HepG2 (cell line): Measurements from ENCODE around the gene FCRLA. TPM values are rescaled to one million over a fixed set of nuclear protein-coding genes. Genes with fewer than 3 reads are reported as not detected.

Experiments used
- ATAC-seq: fragments of 200-7000 bp; cut with Tn5 transposase; 3 replicates; pipeline ENCODE4 v1.9.1; 2020; ENCODE audit warnings: mild to moderate bottlenecking, moderate library complexity
- BruUV-seq: library from RNA; stranded (reverse); fragments of 400-500 nt; replicated peaks from 2 replicates; lab custom pipeline; 2021; lab: Mats Ljungman, UMichigan
- CTCF ChIA-PET: fragments of 300-600 bp; formaldehyde crosslinking; extraction: SDS; loops from one replicate; lab custom pipeline; 2021; ENCODE audit warnings: low total read pairs, inconsistent platforms, low intra/inter-chr PET ratio; lab: Yijun Ruan, JAX
- POLR2A ChIA-PET: fragments of 350-600 bp; sonication (Branson Sonifier 250); formaldehyde crosslinking; loops from one replicate; lab custom pipeline; 2020; ENCODE audit warnings: antibody characterized with exemption, inconsistent platforms; lab: Yijun Ruan, JAX
- DNase-seq: peaks from one replicate; pipeline ENCODE4 v3.0.0-alpha.2; 2015; ENCODE audit warnings: low spot score
- FAIRE-seq: peaks from 3 replicates; lab custom pipeline; 2011; peaks lifted over from hg19 to GRCh38; lab: Jason Lieb, UNC
- H2AFZ ChIP-seq: one replicate; pipeline ENCODE4 v1.6.1; 2011; ENCODE audit warnings: low read length, inconsistent platforms
- H3K27ac ChIP-seq: fragments of 300-600 bp; 3 replicates; pipeline ENCODE4 v1.8.0; 2011; ENCODE audit warnings: mixed run types, mild to moderate bottlenecking, mixed read lengths, low read length, inconsistent platforms; ENCODE audit not compliant: insufficient read depth; ENCODE audit errors: extremely low read length
- H3K27me3 ChIP-seq, 2 experiments: fragments of 200-600 bp in 1 of 2; 2 replicates in 1 of 2; 3 replicates in 1 of 2; pipeline versions ENCODE4 v1.6.0 to v1.8.0; 2011; ENCODE audit warnings: low read length in 2 of 2, mild to moderate bottlenecking in 2 of 2, moderate library complexity in 2 of 2, inconsistent platforms in 1 of 2; ENCODE audit not compliant: insufficient read depth in 2 of 2, control insufficient read depth in 1 of 2
- H3K36me3 ChIP-seq, 2 experiments: fragments of 200-600 bp in 1 of 2; replicated peaks in 1 of 2; 2 replicates in 1 of 2; 3 replicates in 1 of 2; pipeline versions ENCODE4 v1.5.1 to v1.8.0; 2011; ENCODE audit warnings: low read length in 2 of 2, inconsistent platforms in 1 of 2; ENCODE audit not compliant: insufficient read depth in 2 of 2, control insufficient read depth in 1 of 2
- H3K4me1 ChIP-seq: 2 replicates; pipeline ENCODE4 v1.5.1; 2012; ENCODE audit warnings: low read length, inconsistent platforms; ENCODE audit not compliant: insufficient read depth
- H3K4me2 ChIP-seq: 2 replicates; pipeline ENCODE4 v1.6.0; 2011; ENCODE audit warnings: low read depth, low read length, inconsistent platforms
- H3K4me3 ChIP-seq, 3 experiments: fragments of 200-600 bp in 1 of 3; sonication (generic), shearing (Covaris generic) in 1 of 3; replicated peaks in 1 of 3; 2 replicates each; pipeline ENCODE4 v1.5.1; 2011 to 2016; ENCODE audit warnings: low read length in 3 of 3, inconsistent platforms in 2 of 3, low read depth in 2 of 3, mild to moderate bottlenecking in 2 of 3, control low read depth in 1 of 3, mixed read lengths in 1 of 3; ENCODE audit not compliant: insufficient read depth in 1 of 3
- H3K79me2 ChIP-seq: one replicate; pipeline ENCODE4 v1.6.1; 2011; ENCODE audit warnings: low read length, inconsistent platforms; ENCODE audit not compliant: insufficient read depth
- H3K9ac ChIP-seq: 2 replicates; pipeline ENCODE4 v1.6.0; 2011; ENCODE audit warnings: mild to moderate bottlenecking, low read depth, low read length, inconsistent platforms; ENCODE audit not compliant: insufficient read depth
- H3K9me3 ChIP-seq: 2 replicates; pipeline ENCODE4 v1.5.1; 2012; ENCODE audit warnings: mild to moderate bottlenecking, low read length
- H4K20me1 ChIP-seq: 2 replicates; pipeline ENCODE4 v1.6.0; 2011; ENCODE audit warnings: inconsistent platforms, mild to moderate bottlenecking, low read length, moderate library complexity; ENCODE audit not compliant: insufficient read depth
- FOXO1 ChIP-seq: sonication (generic); formaldehyde crosslinking; IDR thresholded peaks from 2 replicates; pipeline ENCODE4 v1.4.0; 2020; ENCODE audit warnings: missing genetic modification reagents
- HES4 ChIP-seq: sonication (generic); formaldehyde crosslinking; IDR thresholded peaks from 2 replicates; pipeline ENCODE4 v1.9.0; 2021; ENCODE audit warnings: mild to moderate bottlenecking, missing genetic modification reagents, borderline replicate concordance
- LCORL ChIP-seq, 2 experiments: fragments of 450-650 bp in 1 of 2; sonication (generic) in 1 of 2; formaldehyde crosslinking in 1 of 2; IDR thresholded peaks; 2 replicates each; pipeline versions ENCODE4 v1.5.0 to v1.6.1; 2017 to 2020; ENCODE audit warnings: antibody characterized with exemption in 1 of 2, missing genetic modification reagents in 1 of 2
- NR2C2 ChIP-seq: sonication (generic); formaldehyde crosslinking; IDR thresholded peaks from 2 replicates; pipeline ENCODE4 v1.4.0; 2020; ENCODE audit warnings: missing genetic modification reagents, mild to moderate bottlenecking, moderate library complexity, borderline replicate concordance
- PITX1 ChIP-seq: sonication (generic); formaldehyde crosslinking; IDR thresholded peaks from 2 replicates; pipeline ENCODE4 v1.5.1; 2020; ENCODE audit warnings: mild to moderate bottlenecking, missing genetic modification reagents
- POLR2AphosphoS5 ChIP-seq: IDR thresholded peaks from 2 replicates; pipeline ENCODE4 v1.6.1; 2012; ENCODE audit warnings: low read depth, low read length
- SATB2 ChIP-seq: sonication (generic); formaldehyde crosslinking; IDR thresholded peaks from 2 replicates; pipeline ENCODE4 v1.5.0; 2020; ENCODE audit warnings: missing genetic modification reagents
- ZNF235 ChIP-seq: sonication (generic); formaldehyde crosslinking; IDR thresholded peaks from 2 replicates; pipeline ENCODE4 v1.8.1; 2023; ENCODE audit warnings: mild to moderate bottlenecking, missing genetic modification reagents, borderline replicate concordance
- ZNF292 ChIP-seq: sonication (generic); formaldehyde crosslinking; IDR thresholded peaks from 2 replicates; pipeline ENCODE4 v1.8.1; 2022; ENCODE audit warnings: mild to moderate bottlenecking, low read depth, missing genetic modification reagents, borderline replicate concordance
- ZNF549 ChIP-seq: sonication (generic); formaldehyde crosslinking; IDR thresholded peaks from 2 replicates; pipeline ENCODE4 v1.5.0; 2020; ENCODE audit warnings: missing genetic modification reagents
- ZNF776 ChIP-seq: sonication (generic); formaldehyde crosslinking; IDR thresholded peaks from 2 replicates; pipeline ENCODE4 v1.4.0; 2020; ENCODE audit warnings: mild to moderate bottlenecking, missing genetic modification reagents
- WGBS: methylation state at CpG from one replicate; pipeline ENCODE4 v1.1.6; 2017; ENCODE audit warnings: low lambda C conversion rate; 5-methylcytosine and 5-hydroxymethylcytosine counted together
- in situ Hi-C: cut with HindIII; loops from 2 replicates; pipeline ENCODE4 v1.10.0; 2017; ENCODE audit warnings: low pct_unique_long_range_greater_than_20kb; ENCODE audit not compliant: extremely low pct_ligation_motif_present
- intact Hi-C: fragments of 100-400 bp; cut with micrococcal nuclease; formaldehyde crosslinking; loops from one replicate; pipeline ENCODE4 v1.10.0; 2022; ENCODE audit not compliant: unreplicated experiment
- polyA plus RNA-seq, 8 experiments: library from polyadenylated mRNA; depleted of rRNA in 3 of 8; stranded (reverse) in 7 of 8; unstranded in 1 of 8; fragments of >200 nt; fragmentation: Illumina TruSeq in 4 of 8; extraction: Trizol in 4 of 8; gene quantifications; 2 replicates each; pipeline versions ENCODE4 v1.2.1 to v1.2.3, GENCODE V29; 2011 to 2016; ENCODE audit warnings: low read depth in 4 of 8, missing spikeins in 1 of 8, mixed read lengths in 1 of 8; ENCODE audit not compliant: insufficient read depth in 1 of 8
- total RNA-seq, 5 experiments: library from RNA; depleted of rRNA; stranded (reverse); fragments of >200 nt; fragmentation: Illumina TruSeq; extraction: Trizol; gene quantifications; 2 replicates each; pipeline ENCODE4 v1.2.3, GENCODE V29; 2016; ENCODE audit warnings: low read depth in 1 of 5
- TF ChIP-seq, protein P1 (sequence below): sonication (generic); formaldehyde crosslinking; IDR thresholded peaks from 2 replicates; pipeline ENCODE4 v1.4.0; 2020; ENCODE audit warnings: missing genetic modification reagents, mild to moderate bottlenecking, borderline replicate concordance
- TF ChIP-seq, protein P2 (sequence below): sonication (generic); formaldehyde crosslinking; IDR thresholded peaks from 2 replicates; pipeline ENCODE4 v1.4.0; 2020; ENCODE audit warnings: missing genetic modification reagents
- TF ChIP-seq, protein P3 (sequence below): sonication (generic); formaldehyde crosslinking; IDR thresholded peaks from 2 replicates; pipeline ENCODE4 v1.9.0; 2022; ENCODE audit warnings: missing genetic modification reagents, mild to moderate bottlenecking, borderline replicate concordance
- TF ChIP-seq, protein P4 (sequence below): IDR thresholded peaks from 2 replicates; pipeline ENCODE4 v1.6.1; 2016; ENCODE audit warnings: low read depth

The FCRLA gene
- total and polyA plus RNA-seq, 2 of the 13 experiments (the other 11 are each of a cell fraction or from before 2014, with no cell fraction given): not detected

DNA sequence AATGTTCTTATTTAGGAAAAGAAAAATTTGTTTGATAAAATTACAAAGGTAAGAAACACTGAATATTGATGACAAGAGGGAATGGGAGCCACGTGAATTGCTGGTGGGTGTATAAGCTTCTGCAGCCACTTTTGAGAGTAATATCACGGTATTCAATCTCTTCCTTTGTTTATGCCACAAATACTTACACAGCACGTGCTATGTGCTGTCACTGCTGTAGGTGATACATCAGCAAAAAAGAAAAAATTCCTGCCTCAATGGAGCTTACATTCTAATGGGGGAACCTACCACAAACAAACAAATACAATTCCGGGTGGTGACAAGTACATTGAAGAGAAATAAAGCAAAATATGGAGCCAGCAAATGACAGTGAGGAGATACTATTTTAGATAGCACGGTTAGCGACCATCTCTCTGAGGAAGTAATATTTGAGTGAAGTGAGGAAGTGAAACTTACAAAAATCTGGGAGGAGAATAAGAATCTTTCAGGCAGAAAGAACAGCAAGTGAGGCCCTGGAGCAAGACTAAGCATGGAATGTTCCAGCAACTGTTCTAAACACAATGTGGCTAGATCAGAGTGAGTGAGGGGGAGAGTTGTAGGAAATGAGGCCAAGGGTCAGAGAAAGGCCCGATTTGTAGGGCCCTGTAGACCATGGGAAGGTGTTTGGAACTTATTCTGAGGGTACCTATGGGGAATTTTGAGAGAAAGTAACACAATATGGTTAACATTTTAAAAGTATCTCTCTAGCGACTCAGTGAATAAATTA, 11.7 kb downstream of the FCRLA start:
- ATAC-seq: no peak
- Histone ChIP-seq H2AFZ (no peak overlapping the region), H3K9ac (no peak overlapping the region), H4K20me1 (no peaks in the 10 kb centered on the region), H3K27ac (no peak overlapping the region), H3K36me3 (no peaks in the 10 kb centered on the region), H3K27me3 (peaks cover 3 to 9% of the 10 kb centered on the region in 2 experiments; a peak in 2 of 5 replicates), H3K4me1 (no peaks in the 10 kb centered on the region), H3K4me2 (no peak overlapping the region), H3K79me2 (no peaks in the 10 kb centered on the region), H3K9me3 (no peaks in the 10 kb centered on the region), H3K4me3 (no peak overlapping the region)
- in situ Hi-C loops (no loop called here), intact Hi-C loops (no loop called here)
- no peak for TF ChIP-seq ZNF235 (CRISPR knock-in tag)
- no peak for TF ChIP-seq ZNF776
- TF ChIP-seq, protein P1, sequence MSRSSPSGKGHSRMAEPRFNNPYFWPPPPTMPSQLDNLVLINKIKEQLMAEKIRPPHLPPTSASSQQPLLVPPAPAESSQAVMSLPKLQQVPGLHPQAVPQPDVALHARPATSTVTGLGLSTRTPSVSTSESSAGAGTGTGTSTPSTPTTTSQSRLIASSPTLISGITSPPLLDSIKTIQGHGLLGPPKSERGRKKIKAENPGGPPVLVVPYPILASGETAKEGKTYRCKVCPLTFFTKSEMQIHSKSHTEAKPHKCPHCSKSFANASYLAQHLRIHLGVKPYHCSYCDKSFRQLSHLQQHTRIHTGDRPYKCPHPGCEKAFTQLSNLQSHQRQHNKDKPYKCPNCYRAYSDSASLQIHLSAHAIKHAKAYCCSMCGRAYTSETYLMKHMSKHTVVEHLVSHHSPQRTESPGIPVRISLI (CRISPR knock-in tag): no peak
- no peak for TF ChIP-seq POLR2AphosphoS5
- TF ChIP-seq HES4 (CRISPR knock-in tag): no peak
- TF ChIP-seq ZNF292 (CRISPR knock-in tag): no peak
- TF ChIP-seq, protein P2, sequence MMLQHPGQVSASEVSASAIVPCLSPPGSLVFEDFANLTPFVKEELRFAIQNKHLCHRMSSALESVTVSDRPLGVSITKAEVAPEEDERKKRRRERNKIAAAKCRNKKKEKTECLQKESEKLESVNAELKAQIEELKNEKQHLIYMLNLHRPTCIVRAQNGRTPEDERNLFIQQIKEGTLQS: no peak
- no peak for TF ChIP-seq NR2C2
- TF ChIP-seq LCORL (IDR thresholded peaks at IDR 0.05): no peak
- no peak for TF ChIP-seq LCORL (CRISPR knock-in tag; IDR thresholded peaks at IDR 0.05)
- no peak for TF ChIP-seq ZNF549 (CRISPR knock-in tag)
- TF ChIP-seq, protein P3, sequence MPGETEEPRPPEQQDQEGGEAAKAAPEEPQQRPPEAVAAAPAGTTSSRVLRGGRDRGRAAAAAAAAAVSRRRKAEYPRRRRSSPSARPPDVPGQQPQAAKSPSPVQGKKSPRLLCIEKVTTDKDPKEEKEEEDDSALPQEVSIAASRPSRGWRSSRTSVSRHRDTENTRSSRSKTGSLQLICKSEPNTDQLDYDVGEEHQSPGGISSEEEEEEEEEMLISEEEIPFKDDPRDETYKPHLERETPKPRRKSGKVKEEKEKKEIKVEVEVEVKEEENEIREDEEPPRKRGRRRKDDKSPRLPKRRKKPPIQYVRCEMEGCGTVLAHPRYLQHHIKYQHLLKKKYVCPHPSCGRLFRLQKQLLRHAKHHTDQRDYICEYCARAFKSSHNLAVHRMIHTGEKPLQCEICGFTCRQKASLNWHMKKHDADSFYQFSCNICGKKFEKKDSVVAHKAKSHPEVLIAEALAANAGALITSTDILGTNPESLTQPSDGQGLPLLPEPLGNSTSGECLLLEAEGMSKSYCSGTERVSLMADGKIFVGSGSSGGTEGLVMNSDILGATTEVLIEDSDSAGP (CRISPR knock-in tag): no peak
- TF ChIP-seq, protein P4, sequence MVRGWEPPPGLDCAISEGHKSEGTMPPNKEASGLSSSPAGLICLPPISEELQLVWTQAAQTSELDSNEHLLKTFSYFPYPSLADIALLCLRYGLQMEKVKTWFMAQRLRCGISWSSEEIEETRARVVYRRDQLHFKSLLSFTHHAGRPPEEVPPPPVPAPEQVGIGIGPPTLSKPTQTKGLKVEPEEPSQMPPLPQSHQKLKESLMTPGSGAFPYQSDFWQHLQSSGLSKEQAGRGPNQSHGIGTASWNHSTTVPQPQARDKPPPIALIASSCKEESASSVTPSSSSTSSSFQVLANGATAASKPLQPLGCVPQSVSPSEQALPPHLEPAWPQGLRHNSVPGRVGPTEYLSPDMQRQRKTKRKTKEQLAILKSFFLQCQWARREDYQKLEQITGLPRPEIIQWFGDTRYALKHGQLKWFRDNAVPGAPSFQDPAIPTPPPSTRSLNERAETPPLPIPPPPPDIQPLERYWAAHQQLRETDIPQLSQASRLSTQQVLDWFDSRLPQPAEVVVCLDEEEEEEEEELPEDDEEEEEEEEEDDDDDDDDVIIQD (CRISPR knock-in tag): no peak
- no peak for TF ChIP-seq SATB2 (CRISPR knock-in tag)
- TF ChIP-seq FOXO1 (CRISPR knock-in tag): no peak
- TF ChIP-seq PITX1 (CRISPR knock-in tag): no peak
- CTCF ChIA-PET: no interaction called here
- 40% methylated on average over 8 of the region's 8 CpGs for WGBS
- no TSS peak for BruUV-seq
- DNase-seq: no peak
- POLR2A ChIA-PET: no interaction called here
- no peak for FAIRE-seq
